Right lobe of liver (tissue), 4 donors: ENCODE measurements around the gene KRTAP10-1.

Experiments used
- CTCF ChIP-seq, 4 donors: fragments of 200-600 bp in 3 of 4; fragments of 450-650 bp in 1 of 4; IDR thresholded peaks; one replicate each; pipeline versions ENCODE4 v1.5.1 to v1.8.0; 2016 to 2022; ENCODE audit warnings: antibody characterized with exemption in 4 of 4, mild to moderate bottlenecking in 2 of 4
- POLR2A ChIP-seq: fragments of 450-650 bp; IDR thresholded peaks from one replicate; pipeline ENCODE4 v1.6.1; 2017; ENCODE audit warnings: antibody characterized with exemption, mild to moderate bottlenecking
- donor health status: DM: no; HTN: no; CAD: no.
- donor health status: DM: no; HTN: no; CAD: no.
- donor health status: DM: no; HTN: yes; CAD: no.

- TF ChIP-seq CTCF (IDR thresholded peaks at IDR 0.05) (no peak), POLR2A (no peak)
Measured at GRCh38 chr21:44494956-44495355, 45.0 kb downstream of the KRTAP10-1 start.
